ENCODE results near the gene RNF208.
A peak's percentile ranks its signal among the peaks of the same experiment; 100 is the strongest.

RNF208 gene

GRCh38 chr9:137226338-137227053, 4.5 kb upstream of the RNF208 start:
- DNase-seq = no peak

GRCh38 chr9:137225699-137226331, 3.8 kb upstream of the RNF208 start:
- DNase-seq = no peak

- DNase-seq = no peak
Measured at GRCh38 chr9:137224830-137225694, 3.0 kb upstream of the RNF208 start, which contains the start of gene CYSRT1. Gene CYSRT1, plus strand, starts transcription at chr9:137225174. Its CDS starts 448 bp downstream, at chr9:137225622.

DNA sequence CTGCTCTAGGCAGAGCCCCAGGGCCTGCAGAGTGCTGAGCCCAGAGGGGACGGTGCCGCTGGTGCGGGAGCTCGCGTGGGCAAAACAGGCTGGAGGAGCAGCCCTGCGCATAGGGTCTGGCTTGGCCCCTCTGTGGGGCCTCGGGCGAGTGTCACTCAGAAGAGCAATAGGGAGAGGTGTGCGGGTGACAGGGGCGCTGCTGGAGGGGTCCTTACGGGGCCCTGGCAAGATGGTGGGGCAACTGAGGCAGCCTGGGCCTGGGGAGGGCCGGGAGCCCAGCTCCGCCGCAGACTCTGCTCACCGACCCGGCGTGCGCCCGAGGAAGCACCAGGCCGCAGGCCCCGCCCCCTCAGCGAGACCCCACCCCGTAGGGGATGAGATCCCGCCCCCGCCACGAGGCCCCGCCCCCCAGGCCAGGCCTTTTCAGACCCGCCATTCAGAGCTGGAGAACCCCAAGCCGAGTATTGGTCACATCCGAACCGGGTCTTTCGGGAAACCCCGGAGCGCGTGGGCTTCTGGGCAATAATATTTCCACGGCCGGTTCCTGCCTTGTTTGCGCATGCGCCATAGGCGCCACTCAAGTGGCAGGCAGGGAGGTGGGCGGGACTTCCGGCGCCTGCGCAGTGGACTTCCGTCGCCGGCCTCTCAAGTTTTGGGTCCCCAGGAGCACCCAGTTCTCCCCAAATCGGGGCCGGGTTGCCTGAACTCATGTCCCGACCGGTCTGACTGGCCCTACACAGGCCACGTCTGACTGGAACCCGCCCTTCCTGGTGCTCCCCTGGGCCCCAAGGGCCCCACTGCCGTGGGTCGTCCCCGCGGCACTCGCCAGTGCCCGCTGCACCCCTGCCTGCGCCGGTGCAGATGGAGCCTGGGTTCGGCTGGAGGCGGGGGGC, 1.3 kb upstream of the RNF208 start:
- DNase-seq = peak; percentile 96

- DNase-seq = no peak
Measured at GRCh38 chr9:137221506-137222111, 431 bp downstream of the RNF208 start.

GRCh38 chr9:137221095-137221505, 940 bp downstream of the RNF208 start:
- no peak for DNase-seq

GRCh38 chr9:137220317-137221094, 1.5 kb downstream of the RNF208 start:
- DNase-seq = no peak

GRCh38 chr9:137219757-137220316, 2.2 kb downstream of the RNF208 start:
- no peak for DNase-seq

GRCh38 chr9:137218754-137219271, 3.2 kb downstream of the RNF208 start:
- DNase-seq = no peak

- DNase-seq = no peak
Measured at GRCh38 chr9:137218212-137218753, 3.8 kb downstream of the RNF208 start.

DNA sequence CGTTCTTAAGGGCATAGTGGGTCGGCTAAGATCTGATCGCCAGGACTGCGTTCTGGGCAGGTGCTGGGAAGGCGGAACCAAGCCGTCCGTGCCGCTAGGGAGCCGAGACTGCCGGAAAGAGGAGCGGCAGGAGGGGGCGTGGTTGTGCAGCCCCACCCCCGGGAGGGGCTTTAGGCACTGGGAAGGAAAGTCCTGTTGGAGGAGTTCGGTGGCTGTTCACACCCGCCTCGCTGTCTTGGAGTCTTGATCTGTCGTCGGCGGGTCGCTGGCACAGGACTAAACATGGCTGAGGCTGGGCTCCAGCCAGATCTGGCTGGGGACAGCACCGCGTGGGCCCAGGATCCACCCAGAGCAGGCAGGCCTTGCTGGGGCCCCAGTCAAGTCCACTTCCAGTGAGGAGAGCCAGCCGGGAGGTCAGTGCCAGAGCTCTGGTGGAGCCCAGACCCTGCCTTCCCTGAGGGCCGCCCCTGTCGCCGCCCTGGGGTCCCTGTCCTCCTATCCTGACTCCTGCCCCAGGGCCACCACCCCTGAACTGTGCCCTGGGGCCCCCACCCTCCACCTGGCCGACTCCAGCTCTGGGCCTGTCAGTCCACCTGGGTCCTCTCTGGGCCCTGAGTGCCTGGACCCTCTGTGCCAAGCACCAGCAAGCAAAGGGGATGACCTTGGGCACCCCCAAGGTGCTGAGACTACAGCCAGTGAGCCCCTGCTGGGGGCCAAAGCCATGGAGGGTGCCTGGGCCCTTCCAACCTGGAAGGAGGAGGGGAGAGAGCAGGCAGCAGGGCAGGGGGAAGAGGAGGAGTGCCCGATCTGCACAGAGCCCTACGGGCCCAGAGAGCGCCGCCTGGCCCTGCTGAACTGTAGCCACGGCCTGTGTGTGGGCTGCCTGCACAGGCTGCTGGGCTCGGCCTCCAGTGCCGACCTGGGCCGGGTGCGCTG, 4.5 kb downstream of the RNF208 start:
- DNase-seq = no peak

DNA sequence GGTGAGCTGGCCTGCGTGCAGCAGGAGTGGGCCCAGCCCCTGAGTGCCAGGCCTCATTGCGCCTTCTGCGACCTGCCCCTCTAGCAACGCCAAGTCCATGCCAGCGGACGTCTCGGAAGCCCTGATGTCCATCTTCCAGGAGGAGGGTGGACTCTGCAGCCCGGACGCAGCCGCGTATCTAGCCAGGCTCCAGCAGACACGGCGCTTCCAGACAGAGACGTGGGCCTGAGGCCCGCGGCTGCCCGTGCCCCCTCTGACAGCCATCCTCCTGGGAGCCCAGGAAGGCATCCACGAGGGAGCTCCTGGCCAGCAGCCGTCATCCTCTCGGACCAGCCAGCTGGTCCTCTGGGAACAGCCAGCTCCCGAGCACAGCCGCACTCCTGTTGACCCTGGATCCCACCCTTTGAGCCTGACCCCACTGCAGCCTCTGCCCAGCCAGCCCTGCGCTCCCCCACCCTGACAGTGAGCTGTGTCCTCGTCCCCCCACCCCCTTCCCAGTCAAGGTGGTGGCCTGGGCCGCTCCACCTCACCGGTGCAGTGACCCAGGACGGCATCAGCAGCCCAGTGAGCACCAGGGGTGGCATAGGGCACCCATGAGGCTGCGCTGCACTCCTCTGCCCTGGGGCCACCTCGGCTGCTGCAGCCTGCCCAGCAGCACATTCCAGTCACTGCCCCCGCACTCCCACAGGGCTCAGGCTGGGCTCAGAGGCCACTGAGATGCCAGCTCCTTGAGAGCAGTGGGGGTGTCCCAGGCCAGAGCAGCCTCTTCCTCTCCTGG, 5.7 kb downstream of the RNF208 start:
- no peak for DNase-seq

DNA sequence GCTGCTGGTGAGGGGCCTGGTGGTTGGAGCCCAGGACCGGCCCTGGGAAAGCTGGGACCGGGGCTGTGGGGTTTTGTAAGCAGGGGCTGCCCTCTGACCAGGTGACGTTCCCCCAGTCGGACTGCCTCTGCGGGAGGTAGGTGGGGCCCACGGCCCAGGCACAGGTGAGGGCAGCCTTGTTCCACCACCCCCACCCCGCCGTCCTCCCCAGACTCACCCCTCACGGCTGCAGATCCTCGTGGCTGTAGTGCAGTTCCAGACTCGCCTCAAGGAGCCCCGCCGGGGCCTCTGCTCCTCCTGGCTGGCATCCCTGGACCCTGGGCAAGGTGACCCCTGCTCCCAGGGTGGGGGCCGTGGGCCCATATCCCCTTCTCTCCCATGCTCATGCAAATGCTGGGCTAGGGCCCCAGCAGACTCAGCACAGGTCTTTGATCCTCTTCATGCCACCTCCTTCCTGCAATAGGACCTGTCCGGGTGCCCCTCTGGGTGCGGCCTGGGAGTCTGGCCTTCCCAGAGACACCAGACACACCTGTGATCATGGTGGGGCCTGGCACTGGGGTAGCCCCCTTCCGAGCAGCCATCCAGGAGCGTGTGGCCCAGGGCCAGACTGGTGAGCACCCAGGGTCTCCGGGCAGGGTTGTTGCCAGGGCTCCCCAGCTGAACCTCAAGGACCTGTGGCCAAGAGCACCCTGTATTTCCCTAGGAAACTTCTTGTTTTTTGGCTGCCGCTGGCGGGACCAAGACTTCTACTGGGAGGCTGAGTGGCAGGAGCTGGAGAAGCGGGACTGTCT, 6.6 kb downstream of the RNF208 start:
- no peak for DNase-seq

- DNase-seq = no peak
Measured at GRCh38 chr9:137214620-137215019, 7.4 kb downstream of the RNF208 start.

GRCh38 chr9:137213160-137214060, 8.6 kb downstream of the RNF208 start:
- no peak for DNase-seq

- DNase-seq = no peak
Measured at GRCh38 chr9:137212520-137212919, 9.5 kb downstream of the RNF208 start.

All from NK-92 treated with Interleukin-12 subunit alpha and Interleukin-12 subunit beta, amount 100 ng/mL, for 24 hours (cell line).